HFF-Myc (cell line): Measurements from ENCODE around the gene CYS1.

Experiments
- DNase-seq: peaks from one replicate; pipeline ENCODE4 v3.0.0-alpha.2; 2011; ENCODE audit warnings: low read depth; ENCODE audit errors: extremely low read depth
- H3K4me3 ChIP-seq: replicated peaks from 2 replicates; pipeline ENCODE4 v1.5.1; 2011; ENCODE audit warnings: low read depth, mild to moderate bottlenecking, control low read depth, low read length
- TF ChIP-seq, protein P1 (sequence below): IDR thresholded peaks from 2 replicates; pipeline ENCODE4 v1.5.1; 2012; ENCODE audit warnings: mild to moderate bottlenecking, low read depth, low read length, control low read depth; ENCODE audit errors: missing control alignments

Gene CYS1

DNA sequence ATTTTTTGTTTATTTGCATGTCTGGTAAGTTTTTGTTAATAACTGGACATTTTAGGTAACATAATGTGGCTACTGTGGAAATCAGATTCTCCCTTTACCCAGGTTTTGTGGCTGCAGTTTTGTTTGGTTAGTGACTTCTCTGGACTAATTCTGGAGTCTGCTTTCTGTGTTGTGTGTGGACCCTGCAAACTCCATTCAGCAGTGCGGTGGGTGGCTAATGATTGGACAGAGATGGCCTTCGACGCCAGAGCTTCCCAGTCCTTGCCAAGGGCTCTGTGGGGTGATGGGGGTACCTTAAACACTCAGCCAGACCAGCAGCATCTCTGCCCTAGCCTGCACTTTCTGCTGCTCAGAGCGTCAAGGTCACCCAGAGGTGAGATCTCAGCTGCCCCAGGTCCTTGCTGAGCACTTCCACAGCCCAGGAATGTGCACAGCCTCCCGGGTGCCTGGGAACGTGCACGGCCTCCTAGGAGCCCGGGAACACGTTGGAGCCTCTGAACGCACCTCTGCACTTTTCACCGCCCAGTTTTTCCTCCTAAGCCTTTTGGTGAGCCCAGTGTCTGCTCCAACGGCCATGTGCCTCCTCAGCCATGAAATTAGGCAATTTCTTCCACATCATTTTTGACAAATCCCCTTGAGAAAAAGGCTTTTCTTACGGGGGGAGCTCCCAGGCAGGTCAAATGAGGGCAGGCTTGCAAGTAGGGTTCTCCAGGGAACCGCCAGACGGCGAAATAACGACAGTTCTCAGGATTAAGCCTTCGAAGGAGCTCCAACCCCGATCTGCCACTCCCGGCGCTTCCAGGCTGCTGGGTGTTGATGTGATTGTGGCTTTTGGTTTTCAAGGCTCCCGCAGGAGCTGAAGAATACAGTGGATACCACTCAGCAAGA, 72.0 kb downstream of the CYS1 start:
- no peak overlapping the region for H3K4me3 ChIP-seq
- no peak for DNase-seq
- TF ChIP-seq, protein P1, sequence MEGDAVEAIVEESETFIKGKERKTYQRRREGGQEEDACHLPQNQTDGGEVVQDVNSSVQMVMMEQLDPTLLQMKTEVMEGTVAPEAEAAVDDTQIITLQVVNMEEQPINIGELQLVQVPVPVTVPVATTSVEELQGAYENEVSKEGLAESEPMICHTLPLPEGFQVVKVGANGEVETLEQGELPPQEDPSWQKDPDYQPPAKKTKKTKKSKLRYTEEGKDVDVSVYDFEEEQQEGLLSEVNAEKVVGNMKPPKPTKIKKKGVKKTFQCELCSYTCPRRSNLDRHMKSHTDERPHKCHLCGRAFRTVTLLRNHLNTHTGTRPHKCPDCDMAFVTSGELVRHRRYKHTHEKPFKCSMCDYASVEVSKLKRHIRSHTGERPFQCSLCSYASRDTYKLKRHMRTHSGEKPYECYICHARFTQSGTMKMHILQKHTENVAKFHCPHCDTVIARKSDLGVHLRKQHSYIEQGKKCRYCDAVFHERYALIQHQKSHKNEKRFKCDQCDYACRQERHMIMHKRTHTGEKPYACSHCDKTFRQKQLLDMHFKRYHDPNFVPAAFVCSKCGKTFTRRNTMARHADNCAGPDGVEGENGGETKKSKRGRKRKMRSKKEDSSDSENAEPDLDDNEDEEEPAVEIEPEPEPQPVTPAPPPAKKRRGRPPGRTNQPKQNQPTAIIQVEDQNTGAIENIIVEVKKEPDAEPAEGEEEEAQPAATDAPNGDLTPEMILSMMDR, result no peak

DNA sequence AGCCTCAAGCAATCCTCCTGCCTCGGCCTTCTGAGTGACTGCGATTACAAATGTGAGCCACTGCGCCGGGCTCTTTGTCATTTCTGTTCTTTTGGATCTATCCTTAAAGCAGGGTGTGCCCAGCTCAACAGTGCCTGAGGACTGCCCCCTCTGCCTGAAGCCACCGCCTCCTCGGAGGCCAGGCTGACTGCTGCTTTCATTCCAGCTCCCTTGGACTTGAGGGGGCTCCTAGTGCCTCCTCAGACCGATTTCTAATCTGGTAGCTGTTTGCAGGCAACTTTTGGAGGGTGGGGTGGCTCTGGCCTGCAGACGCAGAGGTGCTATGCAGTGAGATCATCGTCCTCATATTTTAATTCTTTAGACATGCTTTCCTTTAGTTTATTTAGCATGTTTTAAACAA, 72.8 kb downstream of the CYS1 start:
- no peak for DNase-seq
- H3K4me3 ChIP-seq, result no peak overlapping the region
- TF ChIP-seq, protein P1, result no peak
